Vagina (tissue), 2 donors: ENCODE data around the gene EFHB. TPM values are rescaled to one million over a fixed set of nuclear protein-coding genes. Genes with fewer than 3 reads are reported as not detected.

ENCODE experiments used
- DNase-seq, 2 donors: peaks; one replicate each; pipeline ENCODE4 v3.0.0-alpha.2; 2017; ENCODE audit errors: extremely low spot score in 2 of 2
- H3K27ac ChIP-seq: fragments of 200-600 bp; sonication (generic); one replicate; pipeline ENCODE4 v1.5.1; 2019
- H3K27me3 ChIP-seq: fragments of 200-600 bp; sonication (generic); one replicate; pipeline ENCODE4 v1.5.1; 2019
- H3K36me3 ChIP-seq, 2 donors: fragments of 200-600 bp; sonication (generic); one replicate each; pipeline ENCODE4 v1.5.1; 2017 to 2019
- H3K4me1 ChIP-seq: fragments of 200-600 bp; sonication (generic); one replicate; pipeline ENCODE4 v1.5.1; 2019
- H3K4me3 ChIP-seq, 2 donors: fragments of 200-600 bp; sonication (generic); 1 replicate in 1 of 2; 2 replicates in 1 of 2; pipeline ENCODE4 v1.5.1; 2016 to 2019
- H3K9me3 ChIP-seq: fragments of 200-600 bp; sonication (generic); one replicate; pipeline ENCODE4 v1.5.1; 2019
- CTCF ChIP-seq, 3 experiments: fragments of 450-650 bp in 2 of 3; fragments of 200-600 bp in 1 of 3; sonication (generic) in 1 of 3; IDR thresholded peaks; one replicate each; pipeline ENCODE4 v1.5.1; 2017 to 2019; ENCODE audit warnings: antibody characterized with exemption in 3 of 3, mild to moderate bottlenecking in 2 of 3, moderate library complexity in 2 of 3
- POLR2A ChIP-seq, 2 donors: fragments of 450-650 bp; IDR thresholded peaks; one replicate each; pipeline ENCODE4 v1.6.1; 2017; ENCODE audit warnings: antibody characterized with exemption in 2 of 2, mild to moderate bottlenecking in 2 of 2, moderate library complexity in 2 of 2
- POLR2AphosphoS5 ChIP-seq, 2 donors: sonication (generic); formaldehyde crosslinking; IDR thresholded peaks; one replicate each; pipeline ENCODE4 v1.9.0; 2017; ENCODE audit warnings: antibody characterized with exemption in 2 of 2, mild to moderate bottlenecking in 2 of 2, low read depth in 1 of 2; ENCODE audit not compliant: insufficient read depth in 1 of 2
- intact Hi-C: fragments of 100-400 bp; cut with DNase I; formaldehyde crosslinking; loops from one replicate; pipeline ENCODE4 v1.15.1; 2023
- total RNA-seq: library from RNA; depleted of rRNA; stranded (reverse); fragments of >200 nt; gene quantifications from one replicate; pipeline ENCODE4 v1.2.3, GENCODE V29; 2016

The EFHB gene
- total RNA-seq, 1 donor from 2014 or later = 0.49 TPM

DNA sequence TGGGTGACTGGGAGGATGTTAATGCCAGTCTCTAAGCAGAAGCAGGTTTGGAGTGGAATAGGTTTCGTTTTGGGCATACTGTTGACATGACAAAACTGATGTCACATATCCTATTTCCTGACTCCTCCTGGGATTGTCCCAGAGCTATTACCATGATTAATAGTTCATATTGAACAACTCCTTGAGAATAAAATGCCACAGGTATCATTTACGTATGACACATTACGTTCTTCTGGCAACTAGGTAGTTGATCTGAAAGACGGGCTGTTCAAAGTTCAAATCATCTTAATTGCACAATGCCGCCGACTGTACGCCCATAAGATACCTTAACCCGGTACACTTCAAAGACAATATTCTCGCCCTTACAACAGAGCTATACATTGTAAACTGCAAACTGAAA lies 11.5 kb upstream of the EFHB start:
- no peak for DNase-seq
- no peak overlapping the region for H3K27ac ChIP-seq
- H3K4me3 ChIP-seq = no peak overlapping the region
- H3K36me3 ChIP-seq = no peaks in the 10 kb centered on the region
- no peaks in the 10 kb centered on the region for H3K9me3 ChIP-seq
- peaks cover 33% of the 10 kb centered on the region for H3K4me1 ChIP-seq
- intact Hi-C loops = loop anchor here (5.0 kb wide), 1 partner anchor 87 kb away; no protein-coding TSS in a partner anchor
- H3K27me3 ChIP-seq = no peaks in the 10 kb centered on the region
- TF ChIP-seq POLR2AphosphoS5 (IDR thresholded peaks at IDR 0.05; ENCODE audit: insufficient read depth in 1 of 2, low read depth in 1 of 2) (no peak), POLR2A (IDR thresholded peaks at IDR 0.05) (no peak), CTCF (IDR thresholded peaks at IDR 0.05) (no peak)

DNA sequence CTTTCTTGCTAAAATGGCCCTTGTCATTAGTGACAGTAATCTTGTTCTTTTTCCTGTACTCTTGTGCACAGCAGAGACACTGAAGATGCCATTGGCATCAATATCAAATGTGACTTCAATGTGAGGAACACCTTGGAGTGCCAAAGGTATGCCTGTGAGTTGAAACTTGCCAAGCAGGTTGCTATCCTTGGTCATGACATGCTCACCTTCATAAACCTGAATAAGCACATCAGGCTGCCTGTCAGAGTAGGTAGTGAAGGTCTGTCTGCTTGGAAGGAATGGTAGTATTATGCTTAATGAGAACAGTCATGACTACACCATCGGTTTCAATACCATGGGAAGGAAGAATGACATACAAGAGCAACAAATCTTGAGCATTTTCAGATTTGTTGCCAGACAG lies 6.6 kb upstream of the EFHB start:
- H3K36me3 ChIP-seq = no peaks in the 10 kb centered on the region
- H3K4me1 ChIP-seq = no peaks in the 10 kb centered on the region
- no peak for TF ChIP-seq POLR2A (IDR thresholded peaks at IDR 0.05)
- TF ChIP-seq CTCF (IDR thresholded peaks at IDR 0.05) = no peak
- no peak for TF ChIP-seq POLR2AphosphoS5 (IDR thresholded peaks at IDR 0.05; ENCODE audit: insufficient read depth in 1 of 2, low read depth in 1 of 2)
- H3K27ac ChIP-seq = no peak overlapping the region
- H3K9me3 ChIP-seq = no peaks in the 10 kb centered on the region
- no peak overlapping the region for H3K4me3 ChIP-seq
- intact Hi-C loops = no loop called here
- H3K27me3 ChIP-seq = no peaks in the 10 kb centered on the region
- DNase-seq = no peak

DNA sequence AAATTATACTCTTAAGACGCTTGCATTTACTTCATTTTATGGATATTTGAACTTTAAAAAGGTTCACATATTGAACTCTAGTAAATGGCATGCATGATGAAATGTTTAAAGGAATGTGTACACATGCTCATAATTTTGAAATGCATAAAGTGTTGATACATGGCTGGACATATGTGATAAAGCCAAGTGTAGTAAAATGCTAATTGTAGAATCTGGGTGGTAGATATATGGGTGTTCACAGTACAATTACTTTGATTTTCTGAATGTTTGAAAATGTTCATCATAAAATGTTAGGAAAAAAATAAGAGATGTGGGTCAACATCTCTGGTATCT lies 4.2 kb upstream of the EFHB start:
- no peaks in the 10 kb centered on the region for H3K4me1 ChIP-seq
- no peak overlapping the region for H3K27ac ChIP-seq
- no peaks in the 10 kb centered on the region for H3K27me3 ChIP-seq
- H3K4me3 ChIP-seq = no peak overlapping the region
- intact Hi-C loops = no loop called here
- no peak for DNase-seq
- TF ChIP-seq POLR2AphosphoS5 (IDR thresholded peaks at IDR 0.05; ENCODE audit: insufficient read depth in 1 of 2, low read depth in 1 of 2) = no peak
- no peak for TF ChIP-seq POLR2A (IDR thresholded peaks at IDR 0.05)
- no peak for TF ChIP-seq CTCF (IDR thresholded peaks at IDR 0.05)
- no peaks in the 10 kb centered on the region for H3K36me3 ChIP-seq
- H3K9me3 ChIP-seq = no peaks in the 10 kb centered on the region

DNA sequence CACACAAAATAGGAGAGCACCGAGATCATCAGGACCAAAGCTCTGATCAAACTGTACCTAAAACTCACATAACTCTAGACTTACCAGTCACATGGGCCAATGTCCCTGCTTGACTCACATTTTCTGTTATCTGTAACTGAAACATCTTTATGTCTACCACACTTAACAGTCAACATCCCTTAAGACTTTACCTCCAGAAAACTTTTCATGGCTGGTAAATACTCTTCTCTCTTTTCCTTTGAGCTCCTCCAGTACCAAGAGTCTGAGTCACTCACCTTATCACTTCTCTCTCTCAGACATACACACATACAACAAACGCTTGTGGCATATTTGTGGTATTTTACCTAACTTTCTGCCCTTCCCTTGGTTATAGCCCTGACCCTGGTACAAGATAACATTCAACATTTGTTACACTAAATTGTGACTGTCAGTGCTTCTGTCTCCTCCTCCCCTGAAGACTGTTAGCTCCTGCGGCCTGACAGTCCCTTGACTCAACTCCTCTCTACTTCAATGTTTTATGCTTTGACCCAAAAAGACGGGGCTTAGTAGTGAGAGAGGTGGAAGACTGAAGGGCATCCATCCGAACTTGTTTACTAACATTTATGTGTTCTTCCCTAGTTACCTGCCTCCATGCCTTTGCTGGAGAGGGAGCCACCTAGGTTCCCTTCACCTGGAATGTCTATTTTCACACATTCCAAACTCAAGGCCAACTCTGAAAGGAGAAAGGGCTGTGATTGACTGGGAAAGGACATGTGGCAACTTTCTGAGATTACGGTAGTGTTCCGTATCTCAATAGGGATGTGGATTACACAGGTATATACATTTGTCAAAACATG lies 3.7 kb upstream of the EFHB start:
- Histone ChIP-seq H3K4me1 (no peaks in the 10 kb centered on the region), H3K36me3 (no peaks in the 10 kb centered on the region), H3K27ac (no peak overlapping the region), H3K9me3 (no peaks in the 10 kb centered on the region), H3K27me3 (no peaks in the 10 kb centered on the region), H3K4me3 (no peak overlapping the region)
- intact Hi-C loops = no loop called here
- DNase-seq = no peak
- TF ChIP-seq POLR2AphosphoS5 (IDR thresholded peaks at IDR 0.05; ENCODE audit: insufficient read depth in 1 of 2, low read depth in 1 of 2) = no peak
- TF ChIP-seq CTCF (IDR thresholded peaks at IDR 0.05) = no peak
- no peak for TF ChIP-seq POLR2A (IDR thresholded peaks at IDR 0.05)

DNA sequence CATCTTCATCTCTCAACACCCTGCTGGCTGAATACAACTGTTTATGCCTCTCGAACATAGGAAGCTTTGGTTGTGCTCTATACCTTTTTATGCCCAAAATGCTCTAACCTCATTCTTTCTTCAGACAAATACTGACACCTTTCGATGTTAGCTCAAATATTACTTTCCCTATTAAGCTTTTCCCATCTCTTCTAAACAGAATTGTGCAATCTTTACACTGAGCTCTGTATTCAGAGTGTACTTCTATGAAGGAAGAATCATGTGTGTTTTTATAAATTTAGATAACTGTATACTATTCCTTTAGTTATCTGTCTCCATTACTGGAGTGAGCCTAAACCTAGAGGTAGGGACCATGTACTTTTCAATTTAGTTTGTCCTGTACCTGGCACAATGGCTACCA lies 1.6 kb downstream of the EFHB start:
- intact Hi-C loops = no loop called here
- no peaks in the 10 kb centered on the region for H3K36me3 ChIP-seq
- no peak for DNase-seq
- TF ChIP-seq CTCF (IDR thresholded peaks at IDR 0.05) (no peak), POLR2A (IDR thresholded peaks at IDR 0.05) (no peak), POLR2AphosphoS5 (IDR thresholded peaks at IDR 0.05; ENCODE audit: insufficient read depth in 1 of 2, low read depth in 1 of 2) (no peak)
- H3K4me1 ChIP-seq = no peaks in the 10 kb centered on the region
- no peak overlapping the region for H3K27ac ChIP-seq
- H3K4me3 ChIP-seq = no peak overlapping the region
- no peaks in the 10 kb centered on the region for H3K9me3 ChIP-seq
- no peaks in the 10 kb centered on the region for H3K27me3 ChIP-seq
